Small intestine (tissue), 7 donors: ENCODE results near the gene SH3RF1. TPM values are rescaled to one million over a fixed set of nuclear protein-coding genes. Genes with fewer than 3 reads are reported as not detected.
"Not testable (repeated sequence)": the region's sequence is repeated elsewhere in the genome, so short reads cannot be mapped to it uniquely, and the experiment has no call there.

Source experiments
- DNase-seq, 2 donors: peaks; one replicate each; pipeline versions ENCODE4 v3.0.0 to v3.0.0-alpha.2; 2013
- FAIRE-seq: peaks from 2 replicates; lab custom pipeline; 2012; peaks lifted over from hg19 to GRCh38; lab: Jason Lieb, UNC
- H3K27ac ChIP-seq, 3 donors: one replicate each; pipeline ENCODE4 v1.5.1; 2013; ENCODE audit warnings: low read length in 2 of 3, mild to moderate bottlenecking in 2 of 3, control low read depth in 1 of 3, inconsistent platforms in 1 of 3, low read depth in 1 of 3, moderate library complexity in 1 of 3
- H3K27me3 ChIP-seq, 3 donors: one replicate each; pipeline ENCODE4 v1.6.1; 2013; ENCODE audit warnings: low read length in 3 of 3, inconsistent platforms in 1 of 3; ENCODE audit not compliant: control insufficient read depth in 3 of 3, insufficient read depth in 3 of 3
- H3K36me3 ChIP-seq, 3 donors: one replicate each; pipeline ENCODE4 v1.6.1; 2013; ENCODE audit warnings: low read length in 3 of 3, inconsistent platforms in 1 of 3, low read depth in 1 of 3, mild to moderate bottlenecking in 1 of 3, moderate library complexity in 1 of 3; ENCODE audit not compliant: control insufficient read depth in 3 of 3, insufficient read depth in 2 of 3
- H3K4me1 ChIP-seq, 3 donors: one replicate each; pipeline ENCODE4 v1.6.1; 2013; ENCODE audit warnings: low read length in 2 of 3, inconsistent platforms in 1 of 3, low read depth in 1 of 3, mild to moderate bottlenecking in 1 of 3, moderate library complexity in 1 of 3; ENCODE audit not compliant: control insufficient read depth in 3 of 3, insufficient read depth in 2 of 3
- H3K4me3 ChIP-seq, 3 donors: one replicate each; pipeline ENCODE4 v1.5.1; 2013; ENCODE audit warnings: low read length in 3 of 3, control low read depth in 1 of 3, inconsistent platforms in 1 of 3, low read depth in 1 of 3, mild to moderate bottlenecking in 1 of 3, moderate library complexity in 1 of 3
- H3K9me3 ChIP-seq, 2 donors: one replicate each; pipeline ENCODE4 v1.6.1; 2013; ENCODE audit warnings: low read depth in 1 of 2, low read length in 1 of 2; ENCODE audit not compliant: control insufficient read depth in 2 of 2, insufficient read depth in 1 of 2
- WGBS, 3 donors: extraction: QIAGEN DNeasy Blood & Tissue Kit; methylation state at CpG; one replicate each; pipeline ENCODE4 v1.1.7; 2013; 5-methylcytosine and 5-hydroxymethylcytosine counted together
- polyA plus RNA-seq, 4 donors: library from polyadenylated mRNA; stranded (reverse) in 3 of 4; unstranded in 1 of 4; fragments of 200-250 nt in 3 of 4; fragments of 120-200 nt in 1 of 4; gene quantifications; one replicate each; pipeline versions ENCODE4 v1.2.1 to v1.2.3, GENCODE V29; 2013
- donor health status: healthy with polysubstance abuse.
- donor health status: control.
- donor health status: control.
- donor health status: Bipolar disorder and iron deficiency.
- donor health status: healthy.

The SH3RF1 gene
- polyA plus RNA-seq, 4 donors = 10.7 to 35.6 (median 11.5) TPM

- DNase-seq (peak; percentile 39 to 62), FAIRE-seq (no peak)
- H3K36me3 ChIP-seq = peaks cover 0 to 11% (median 0%) of the 10 kb centered on the region in 3 donors
- peak overlapping the region in 1 of 3 donors; percentile 11 for H3K27ac ChIP-seq
- peaks cover 0 to 8% of the 10 kb centered on the region in 2 donors for H3K9me3 ChIP-seq
- WGBS, 3 donors = 37 to 66% (median 53%) methylated on average over 5 of the region's 5 CpGs
- no peaks in the 10 kb centered on the region for H3K27me3 ChIP-seq
- H3K4me1 ChIP-seq = peaks cover 0 to 2% (median 0%) of the 10 kb centered on the region in 3 donors
- H3K4me3 ChIP-seq = no peak overlapping the region
Observed at GRCh38 chr4:169209388-169209883, 61.3 kb downstream of the SH3RF1 start.

DNA sequence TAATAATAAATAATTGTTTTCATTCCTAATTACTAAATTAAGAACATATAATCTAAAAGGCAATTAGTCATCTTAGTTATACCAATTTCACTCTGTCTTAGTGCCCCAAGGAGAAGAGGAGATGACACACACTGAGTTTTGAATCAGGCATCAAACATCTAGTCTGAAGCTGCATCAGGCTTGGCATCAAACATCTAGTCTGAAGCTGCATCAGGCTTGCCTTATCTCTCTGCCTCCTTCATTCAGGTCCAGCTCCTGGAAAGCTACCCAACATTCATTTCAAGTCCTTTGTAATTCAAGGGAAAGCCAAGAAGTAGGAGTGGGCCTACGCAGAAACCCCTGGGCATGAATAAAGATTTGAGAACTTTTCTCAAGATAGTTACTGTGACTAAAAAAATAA, 62.2 kb downstream of the SH3RF1 start:
- DNase-seq (no peak), FAIRE-seq (no peak)
- Histone ChIP-seq H3K4me1 (peaks cover 0 to 2% (median 0%) of the 10 kb centered on the region in 3 donors), H3K27me3 (no peaks in the 10 kb centered on the region), H3K9me3 (peaks cover 0 to 3% of the 10 kb centered on the region in 2 donors), H3K27ac (no peak overlapping the region), H3K36me3 (peaks cover 0 to 7% (median 0%) of the 10 kb centered on the region in 3 donors), H3K4me3 (no peak overlapping the region)
- 97 to 100% (median 99%) methylated on average over 1 of the region's 1 CpG for WGBS, 3 donors

DNA sequence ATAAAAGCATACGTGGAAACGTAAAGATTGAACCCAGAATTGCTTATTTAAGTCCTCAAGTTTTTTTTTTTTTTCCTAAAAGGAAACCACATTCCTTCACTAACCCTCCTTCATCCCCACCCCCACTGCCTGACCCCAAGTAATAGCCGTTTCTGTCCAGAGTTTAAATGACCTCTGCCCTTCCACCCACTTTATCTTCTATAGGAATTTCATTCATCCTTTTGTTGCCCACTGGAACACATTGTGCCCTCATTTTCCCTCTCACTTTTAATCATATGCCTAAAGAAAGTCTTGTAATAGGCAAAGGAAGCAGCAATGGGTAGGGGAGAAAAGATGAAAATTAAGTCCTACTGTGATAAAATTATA, 62.7 kb downstream of the SH3RF1 start:
- H3K27ac ChIP-seq = no peak overlapping the region
- peaks cover 0 to 3% of the 10 kb centered on the region in 2 donors for H3K9me3 ChIP-seq
- H3K4me3 ChIP-seq = no peak overlapping the region
- no peak for FAIRE-seq
- 69 to 83% (median 79%) methylated on average over 3 of the region's 3 CpGs for WGBS, 3 donors
- DNase-seq = no peak
- H3K27me3 ChIP-seq = no peaks in the 10 kb centered on the region
- peaks cover 0 to 2% (median 0%) of the 10 kb centered on the region in 3 donors for H3K4me1 ChIP-seq
- peaks cover 0 to 7% (median 0%) of the 10 kb centered on the region in 3 donors for H3K36me3 ChIP-seq

DNA sequence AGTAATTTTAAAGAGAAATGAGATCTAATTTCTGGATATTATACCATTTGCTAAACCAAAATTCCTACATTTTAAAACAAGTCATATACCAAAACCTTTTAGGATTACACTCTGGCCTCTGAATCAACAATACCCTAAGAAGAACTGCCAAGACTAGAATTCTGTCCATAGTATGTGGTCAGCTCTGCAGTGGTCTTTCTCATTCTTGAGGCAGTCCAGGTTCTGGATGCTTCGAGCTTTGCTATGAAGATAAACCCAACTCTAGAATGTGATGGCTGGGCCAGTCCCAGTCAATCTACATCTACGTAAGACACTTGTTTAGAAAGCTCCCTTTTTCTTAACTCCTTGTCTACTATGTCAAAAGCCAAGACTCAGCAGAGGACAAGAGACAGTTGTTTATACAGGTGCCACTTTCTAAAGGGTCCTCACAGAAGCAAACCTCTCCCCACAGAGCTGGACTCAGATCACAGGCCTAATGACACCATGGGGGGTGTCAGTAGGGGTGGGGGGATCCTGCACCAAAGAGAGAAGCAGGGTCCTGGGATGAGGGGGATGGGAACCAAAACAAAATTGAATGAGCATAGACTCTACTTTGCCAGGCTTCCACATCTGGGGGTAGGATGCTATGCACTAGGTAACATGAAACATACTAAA, 63.2 kb downstream of the SH3RF1 start:
- FAIRE-seq (no peak), DNase-seq (no peak)
- no peak overlapping the region for H3K27ac ChIP-seq
- 87 to 97% (median 90%) methylated on average over 2 of the region's 2 CpGs for WGBS, 3 donors
- H3K36me3 ChIP-seq = peaks cover 0 to 7% (median 0%) of the 10 kb centered on the region in 3 donors
- H3K27me3 ChIP-seq = no peaks in the 10 kb centered on the region
- H3K9me3 ChIP-seq = peaks cover 0 to 3% of the 10 kb centered on the region in 2 donors
- no peak overlapping the region for H3K4me3 ChIP-seq
- peaks cover 0 to 2% (median 0%) of the 10 kb centered on the region in 3 donors for H3K4me1 ChIP-seq

- DNase-seq (no peak), FAIRE-seq (no peak)
- no peak overlapping the region for H3K27ac ChIP-seq
- H3K4me1 ChIP-seq = peaks cover 2 to 8% (median 4%) of the 10 kb centered on the region in 3 donors
- no peak overlapping the region for H3K4me3 ChIP-seq
- no peaks in the 10 kb centered on the region for H3K27me3 ChIP-seq
- peaks cover 0 to 3% of the 10 kb centered on the region in 2 donors for H3K9me3 ChIP-seq
- H3K36me3 ChIP-seq = peaks cover 0 to 7% (median 0%) of the 10 kb centered on the region in 3 donors
Observed at GRCh38 chr4:169205744-169206080, 65.0 kb downstream of the SH3RF1 start.

DNA sequence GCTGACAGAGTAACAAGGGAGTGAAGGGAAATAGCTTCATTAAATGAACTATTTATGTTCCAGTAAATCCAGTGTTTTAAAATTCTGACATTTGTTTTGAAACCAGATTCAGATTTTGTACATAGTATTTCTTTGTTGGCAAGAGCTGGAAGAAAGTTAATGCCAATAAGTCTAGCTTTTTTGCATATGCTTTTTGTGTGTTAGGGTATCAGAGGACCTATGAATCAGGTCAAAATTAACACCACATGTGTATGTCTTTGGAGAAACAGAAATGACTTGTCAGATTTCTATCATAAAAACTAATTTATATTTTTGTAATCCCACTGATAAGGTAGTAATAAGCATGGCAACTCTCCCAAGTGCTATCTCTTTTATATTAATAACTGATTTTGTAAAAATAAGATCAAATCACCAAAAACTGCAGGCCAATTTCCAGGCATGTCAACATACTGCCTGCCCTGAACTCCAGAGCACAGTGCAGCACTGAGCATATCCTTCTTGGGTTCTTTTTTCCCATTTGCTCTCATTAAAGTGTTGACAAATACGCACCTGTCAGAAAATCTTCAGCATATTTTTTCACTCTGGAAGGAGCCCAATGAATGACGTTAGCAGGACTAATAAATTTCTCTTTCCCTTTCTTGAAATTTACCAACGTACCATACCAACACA, 65.5 kb downstream of the SH3RF1 start:
- no peak for FAIRE-seq
- peaks cover 2 to 8% (median 4%) of the 10 kb centered on the region in 3 donors for H3K4me1 ChIP-seq

GRCh38 chr4:169203891-169204290, 66.9 kb downstream of the SH3RF1 start:
- Histone ChIP-seq H3K27ac (no peak overlapping the region), H3K36me3 (peaks cover 0 to 7% (median 0%) of the 10 kb centered on the region in 3 donors), H3K4me1 (peaks cover 0 to 8% (median 7%) of the 10 kb centered on the region in 3 donors), H3K4me3 (no peak overlapping the region), H3K9me3 (no peaks in the 10 kb centered on the region), H3K27me3 (no peaks in the 10 kb centered on the region)
- whole genome bisulfite sequencing, 3 donors = 79 to 86% (median 86%) methylated on average over 6 of the region's 6 CpGs
- no peak for DNase-seq
- FAIRE-seq = no peak

More for the DNA sequence above, 65.5 kb downstream of the SH3RF1 start:
- H3K9me3 ChIP-seq = peaks cover 0 to 3% of the 10 kb centered on the region in 2 donors
- no peak overlapping the region for H3K27ac ChIP-seq
- no peak for DNase-seq
- H3K27me3 ChIP-seq = no peaks in the 10 kb centered on the region
- peaks cover 0 to 7% (median 0%) of the 10 kb centered on the region in 3 donors for H3K36me3 ChIP-seq
- no peak overlapping the region for H3K4me3 ChIP-seq
- 70 to 80% (median 74%) methylated on average over 3 of the region's 3 CpGs for WGBS, 3 donors

- not testable (repeated sequence) for H3K9me3 ChIP-seq, H3K27me3 ChIP-seq, DNase-seq, FAIRE-seq, H3K4me3 ChIP-seq, H3K27ac ChIP-seq, H3K36me3 ChIP-seq, H3K4me1 ChIP-seq
- WGBS, 3 donors = 85 to 92% (median 87%) methylated on average over 4 of the region's 4 CpGs
Observed at GRCh38 chr4:169203278-169203677, 67.5 kb downstream of the SH3RF1 start.
